ENCODE data around the gene CTRB1.
A peak's percentile ranks its signal among the peaks of the same experiment; 100 is the strongest.

Gene CTRB1

DNA sequence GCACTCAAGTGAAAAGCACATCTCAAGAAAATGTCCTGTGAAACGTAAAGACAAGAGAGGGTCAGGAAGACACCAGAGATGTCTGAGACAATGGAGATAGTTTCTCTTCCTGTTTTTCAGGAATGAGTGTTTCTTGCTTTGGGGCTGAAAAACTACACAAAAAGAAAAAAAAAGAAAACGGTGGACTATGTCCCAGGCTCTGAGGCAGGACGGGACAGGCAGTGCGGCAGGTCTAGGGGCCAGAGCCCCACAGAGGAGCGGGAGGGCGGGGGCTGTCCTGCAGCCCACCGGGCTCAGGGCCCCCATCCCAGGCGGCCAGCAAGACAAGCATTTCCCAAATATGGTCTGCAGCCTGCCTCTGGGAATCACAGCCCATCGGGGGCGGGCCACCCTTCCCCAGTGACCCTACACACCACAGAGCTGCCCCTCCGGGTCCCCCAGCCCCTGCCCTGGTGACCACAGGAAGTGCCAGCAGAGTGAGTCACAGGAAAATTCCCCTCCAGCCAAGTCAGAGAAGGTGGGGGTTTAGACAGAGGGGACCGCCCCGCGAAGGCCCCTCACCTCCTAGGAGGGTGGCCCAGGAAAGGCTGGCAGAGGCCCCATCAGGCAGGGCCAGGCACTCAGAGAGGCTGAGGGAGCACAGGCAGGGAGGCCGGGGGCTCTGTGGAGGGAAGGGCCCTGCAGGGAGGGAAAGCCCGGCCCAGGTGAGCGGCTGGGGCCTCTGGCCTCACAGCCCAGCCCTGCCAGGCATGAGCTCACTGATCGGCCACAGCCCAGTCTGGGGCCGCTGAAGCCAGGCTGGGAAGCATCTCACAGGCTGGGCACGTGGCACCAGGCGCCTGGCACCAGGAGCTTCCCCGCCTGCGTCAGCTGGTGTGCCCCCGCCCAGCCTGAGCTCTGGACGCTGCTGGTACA is 26.3 kb downstream of the CTRB1 start:
- Histone ChIP-seq H3K4me1 (ENCODE audit: control insufficient read depth in 1 of 2, insufficient read depth in 2 of 2, low read length in 2 of 2) (peaks cover 23 to 71% of the 10 kb centered on the region in 2 donors), H3K9me3 (ENCODE audit: control insufficient read depth in 1 of 2, low read length in 2 of 2) (no peaks in the 10 kb centered on the region), H3K4me3 (ENCODE audit: low read depth in 1 of 2, low read length in 2 of 2) (peak overlapping the region in 1 of 2 donors; percentile 37), H3K27me3 (ENCODE audit: low read depth, low read length) (no peaks in the 10 kb centered on the region), H3K36me3 (ENCODE audit: control insufficient read depth in 1 of 2, insufficient read depth in 2 of 2, low read length in 2 of 2) (peaks cover 4 to 33% of the 10 kb centered on the region in 2 donors), H3K27ac (ENCODE audit: low read length) (peak overlapping the region; percentile 70)

DNA sequence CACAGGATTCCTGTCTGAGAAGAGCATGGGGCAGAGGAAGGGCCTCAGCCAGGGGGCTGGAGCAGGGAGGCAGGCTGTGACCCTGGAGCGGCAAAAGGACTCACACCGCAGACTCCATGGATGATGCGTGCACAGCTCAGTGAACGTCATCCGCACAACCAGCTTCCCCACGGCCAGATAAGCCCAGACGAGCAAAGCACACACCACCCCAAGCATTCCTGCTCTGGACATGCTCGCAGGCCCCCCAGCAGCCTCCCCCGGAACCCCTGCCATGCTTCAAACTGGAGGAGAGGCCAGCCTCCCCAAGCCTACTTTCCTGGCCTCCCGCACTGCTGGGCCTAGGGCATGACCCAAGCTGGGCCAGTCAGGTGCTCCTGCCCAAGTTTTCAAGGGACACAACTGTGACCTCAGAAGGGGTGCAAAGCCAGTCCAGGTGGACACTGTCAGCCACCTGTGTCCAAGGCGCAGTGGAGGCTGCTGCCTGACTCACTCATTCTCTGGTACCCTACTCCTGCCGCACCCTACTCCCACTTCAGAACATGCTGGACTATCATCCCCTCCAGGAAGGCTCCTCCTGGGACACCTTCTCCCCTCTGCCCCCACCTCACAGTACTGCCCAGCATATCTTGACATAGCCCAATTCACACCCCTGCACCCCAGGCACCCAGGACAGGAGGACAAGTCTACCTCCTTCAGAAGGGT is 27.9 kb downstream of the CTRB1 start:
- H3K27ac ChIP-seq (ENCODE audit: low read length) = peak overlapping the region; percentile 70
- H3K4me3 ChIP-seq (ENCODE audit: low read depth in 1 of 2, low read length in 2 of 2) = no peak overlapping the region
- H3K9me3 ChIP-seq (ENCODE audit: control insufficient read depth in 1 of 2, low read length in 2 of 2) = no peaks in the 10 kb centered on the region
- no peaks in the 10 kb centered on the region for H3K27me3 ChIP-seq (ENCODE audit: low read depth, low read length)
- peaks cover 23 to 80% of the 10 kb centered on the region in 2 donors for H3K4me1 ChIP-seq (ENCODE audit: control insufficient read depth in 1 of 2, insufficient read depth in 2 of 2, low read length in 2 of 2)
- peaks cover 0 to 21% of the 10 kb centered on the region in 2 donors for H3K36me3 ChIP-seq (ENCODE audit: control insufficient read depth in 1 of 2, insufficient read depth in 2 of 2, low read length in 2 of 2)

DNA sequence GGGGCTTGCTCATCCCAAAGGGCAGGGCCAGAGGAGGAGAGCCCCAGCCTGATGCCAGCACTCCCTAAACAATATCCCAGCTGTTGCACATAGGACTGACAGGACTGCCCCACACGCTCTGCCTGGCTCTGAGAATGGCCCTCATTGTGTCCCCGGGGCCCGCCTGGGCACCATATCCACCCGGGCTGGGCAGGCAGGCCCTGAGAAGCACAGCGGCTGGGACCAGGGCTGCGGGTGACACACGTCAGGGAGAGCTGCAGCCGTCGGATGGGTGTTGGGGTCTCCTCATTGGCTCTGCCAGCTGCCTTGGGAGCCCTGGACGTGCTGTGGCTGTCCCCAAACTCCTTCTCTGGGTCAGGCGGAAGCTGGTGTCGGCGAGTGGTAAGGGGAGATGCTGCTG is 28.5 kb downstream of the CTRB1 start:
- peaks cover 27 to 86% of the 10 kb centered on the region in 2 donors for H3K4me1 ChIP-seq (ENCODE audit: control insufficient read depth in 1 of 2, insufficient read depth in 2 of 2, low read length in 2 of 2)
- peaks cover 0 to 15% of the 10 kb centered on the region in 2 donors for H3K36me3 ChIP-seq (ENCODE audit: control insufficient read depth in 1 of 2, insufficient read depth in 2 of 2, low read length in 2 of 2)
- H3K27me3 ChIP-seq (ENCODE audit: low read depth, low read length) = no peaks in the 10 kb centered on the region
- no peak overlapping the region for H3K4me3 ChIP-seq (ENCODE audit: low read depth in 1 of 2, low read length in 2 of 2)
- H3K9me3 ChIP-seq (ENCODE audit: control insufficient read depth in 1 of 2, low read length in 2 of 2) = no peaks in the 10 kb centered on the region
- peak overlapping the region; percentile 75 for H3K27ac ChIP-seq (ENCODE audit: low read length)

DNA sequence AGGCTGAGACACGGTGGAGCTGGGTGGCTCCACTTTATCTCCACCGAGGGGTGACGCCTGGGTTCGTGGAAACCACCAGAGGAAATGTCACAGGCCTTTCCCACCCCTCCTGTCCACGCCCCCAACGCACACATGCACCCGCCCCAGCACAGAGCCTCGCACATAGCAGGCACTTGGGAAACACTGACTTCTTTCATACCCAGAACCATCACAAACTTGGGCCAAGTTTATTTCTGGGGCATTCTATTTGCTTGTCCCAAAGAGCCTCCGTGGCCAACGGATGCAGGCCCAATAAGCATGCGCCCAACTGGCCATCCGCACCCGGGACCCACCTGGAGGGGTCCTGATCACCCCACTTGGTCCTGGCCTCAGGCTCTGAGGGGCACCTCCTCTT is 29.4 kb downstream of the CTRB1 start:
- Histone ChIP-seq H3K36me3 (ENCODE audit: control insufficient read depth in 1 of 2, insufficient read depth in 2 of 2, low read length in 2 of 2) (peaks cover 0 to 10% of the 10 kb centered on the region in 2 donors), H3K9me3 (ENCODE audit: control insufficient read depth in 1 of 2, low read length in 2 of 2) (no peaks in the 10 kb centered on the region), H3K27me3 (ENCODE audit: low read depth, low read length) (no peaks in the 10 kb centered on the region), H3K4me1 (ENCODE audit: control insufficient read depth in 1 of 2, insufficient read depth in 2 of 2, low read length in 2 of 2) (peaks cover 36 to 94% of the 10 kb centered on the region in 2 donors), H3K4me3 (ENCODE audit: low read depth in 1 of 2, low read length in 2 of 2) (no peak overlapping the region), H3K27ac (ENCODE audit: low read length) (peak overlapping the region; percentile 75)

DNA sequence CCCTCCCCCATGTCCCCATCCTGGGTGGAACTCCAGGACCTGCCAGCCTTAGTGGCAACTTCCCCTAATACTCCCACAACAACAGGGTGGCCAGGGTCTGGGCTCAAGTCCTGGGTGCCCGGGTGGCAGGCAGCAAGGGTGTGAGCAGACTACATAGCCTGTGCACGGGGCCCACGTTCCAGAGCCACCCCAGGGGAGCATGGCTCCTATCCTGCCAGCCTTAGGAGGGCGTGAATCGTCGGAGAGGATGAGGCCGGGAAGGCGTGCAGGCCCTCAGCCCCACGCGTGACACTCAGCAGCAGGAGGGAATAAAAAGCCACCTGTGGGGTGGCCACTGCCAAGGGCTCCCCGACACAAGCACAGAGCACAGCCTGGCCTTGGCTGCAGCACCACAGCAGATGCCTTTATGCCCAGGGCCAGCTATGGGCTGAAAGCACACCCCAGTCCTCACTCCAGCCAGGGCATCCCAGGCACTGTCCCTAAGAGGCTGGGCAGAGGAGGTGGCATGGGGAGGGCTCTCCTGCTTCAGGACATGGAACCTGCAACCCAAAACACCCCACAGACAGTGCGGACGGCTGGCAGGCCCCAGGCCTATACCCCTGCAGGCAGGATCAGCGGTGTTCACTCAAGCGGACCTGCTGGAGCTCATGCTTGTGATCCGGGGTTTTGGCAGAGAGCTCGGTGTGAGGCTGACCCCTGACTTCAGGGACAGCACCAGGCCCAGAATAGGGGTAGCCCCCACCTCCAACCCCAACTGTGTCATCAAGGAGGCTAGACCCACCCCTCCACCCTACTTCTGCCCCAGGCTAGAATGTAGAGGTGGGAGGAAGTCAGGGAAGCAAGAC is 30.0 kb downstream of the CTRB1 start:
- Histone ChIP-seq H3K27me3 (ENCODE audit: low read depth, low read length) (no peaks in the 10 kb centered on the region), H3K9me3 (ENCODE audit: control insufficient read depth in 1 of 2, low read length in 2 of 2) (no peaks in the 10 kb centered on the region), H3K4me1 (ENCODE audit: control insufficient read depth in 1 of 2, insufficient read depth in 2 of 2, low read length in 2 of 2) (peaks cover 38 to 94% of the 10 kb centered on the region in 2 donors), H3K27ac (ENCODE audit: low read length) (peak overlapping the region; percentile 75), H3K4me3 (ENCODE audit: low read depth in 1 of 2, low read length in 2 of 2) (no peak overlapping the region), H3K36me3 (ENCODE audit: control insufficient read depth in 1 of 2, insufficient read depth in 2 of 2, low read length in 2 of 2) (peaks cover 0 to 10% of the 10 kb centered on the region in 2 donors)

DNA sequence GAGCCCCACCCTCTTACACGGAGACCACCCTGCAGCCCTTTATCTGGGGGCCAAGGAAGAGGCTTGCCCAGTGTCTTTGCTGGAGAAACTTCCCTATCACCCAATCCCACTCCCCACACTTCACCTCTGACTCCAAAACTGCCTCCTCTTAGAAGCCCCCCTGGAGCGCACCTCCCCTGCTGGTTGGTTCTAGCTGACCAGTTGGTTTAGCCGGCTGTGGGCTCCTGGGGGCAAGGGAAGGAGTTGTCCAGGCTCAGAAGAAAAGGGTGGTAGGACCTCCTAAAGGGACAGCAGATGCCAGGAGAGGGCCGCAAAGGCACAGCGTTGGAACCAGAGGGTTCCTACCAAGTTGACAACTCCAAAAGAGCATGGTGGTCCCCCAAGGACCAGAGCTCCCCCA is 30.7 kb downstream of the CTRB1 start:
- peaks cover 32 to 94% of the 10 kb centered on the region in 2 donors for H3K4me1 ChIP-seq (ENCODE audit: control insufficient read depth in 1 of 2, insufficient read depth in 2 of 2, low read length in 2 of 2)
- H3K27me3 ChIP-seq (ENCODE audit: low read depth, low read length) = no peaks in the 10 kb centered on the region
- H3K36me3 ChIP-seq (ENCODE audit: control insufficient read depth in 1 of 2, insufficient read depth in 2 of 2, low read length in 2 of 2) = peaks cover 0 to 8% of the 10 kb centered on the region in 2 donors
- no peaks in the 10 kb centered on the region for H3K9me3 ChIP-seq (ENCODE audit: control insufficient read depth in 1 of 2, low read length in 2 of 2)
- peak overlapping the region; percentile 52 to 68 for H3K4me3 ChIP-seq (ENCODE audit: low read depth in 1 of 2, low read length in 2 of 2)
- peak overlapping the region; percentile 24 for H3K27ac ChIP-seq (ENCODE audit: low read length)

DNA sequence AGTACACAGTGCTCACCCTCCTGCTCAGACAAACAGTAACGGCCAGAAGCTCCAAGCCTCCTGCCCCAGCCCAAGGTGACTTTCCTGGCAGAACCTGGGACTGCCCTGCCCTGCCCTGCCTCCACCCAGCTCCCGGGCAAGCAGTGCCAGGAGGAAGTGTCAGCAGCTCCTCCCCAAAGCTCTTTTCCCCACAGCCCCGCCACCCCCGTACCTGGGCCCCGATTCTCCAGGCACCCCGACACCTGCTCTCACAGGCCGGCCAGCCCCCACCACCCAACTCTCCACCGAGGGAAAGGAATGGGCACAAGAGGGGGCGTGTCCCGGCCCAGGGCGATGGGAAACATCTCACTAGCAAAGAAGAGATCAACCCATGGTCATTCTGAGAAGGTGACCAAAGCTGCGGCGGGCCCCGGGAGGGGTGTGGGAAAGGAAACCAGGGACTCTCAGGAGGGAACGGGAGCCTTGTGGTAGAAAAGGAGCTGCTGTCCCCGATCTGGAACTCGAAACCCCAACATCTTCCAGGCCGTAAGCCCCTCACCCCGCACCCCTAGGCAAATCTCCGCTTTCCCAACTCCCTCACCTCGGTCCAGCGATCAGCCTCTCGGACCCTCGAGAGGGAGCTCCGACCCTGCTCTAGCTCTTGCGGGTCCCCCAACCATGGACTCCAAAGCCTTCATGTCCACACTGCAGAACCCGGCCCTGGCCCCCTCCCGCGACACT is 31.5 kb downstream of the CTRB1 start:
- Histone ChIP-seq H3K27me3 (ENCODE audit: low read depth, low read length) (no peaks in the 10 kb centered on the region), H3K9me3 (ENCODE audit: control insufficient read depth in 1 of 2, low read length in 2 of 2) (no peaks in the 10 kb centered on the region), H3K36me3 (ENCODE audit: control insufficient read depth in 1 of 2, insufficient read depth in 2 of 2, low read length in 2 of 2) (peaks cover 0 to 5% of the 10 kb centered on the region in 2 donors), H3K27ac (ENCODE audit: low read length) (peak overlapping the region; percentile 80), H3K4me3 (ENCODE audit: low read depth in 1 of 2, low read length in 2 of 2) (peak overlapping the region; percentile 68 to 70), H3K4me1 (ENCODE audit: control insufficient read depth in 1 of 2, insufficient read depth in 2 of 2, low read length in 2 of 2) (peaks cover 27 to 94% of the 10 kb centered on the region in 2 donors)

DNA sequence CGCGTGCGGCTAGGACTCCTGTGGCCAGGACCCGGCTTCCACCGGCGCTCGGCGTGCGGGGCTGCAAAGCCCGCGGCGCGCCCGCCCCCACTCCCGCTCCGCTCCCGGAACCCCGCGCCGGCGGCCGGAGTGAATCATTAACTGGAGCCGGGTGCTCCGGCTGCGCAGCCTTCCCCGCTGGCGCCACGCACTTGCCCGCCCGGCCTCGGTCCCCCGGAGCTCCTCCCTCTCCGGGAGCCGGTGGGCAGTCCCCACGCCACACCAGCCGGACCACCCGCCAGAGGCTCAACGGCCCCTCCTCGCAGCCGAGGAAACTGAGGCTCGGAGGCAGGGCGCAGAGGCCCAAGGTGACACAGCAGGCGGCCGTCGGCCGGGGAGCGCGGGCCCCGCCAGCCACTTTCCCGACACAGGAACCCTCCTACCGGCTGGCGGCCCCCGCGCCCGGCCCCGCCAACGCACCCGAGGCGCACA is 32.1 kb downstream of the CTRB1 start:
- peaks cover 27 to 91% of the 10 kb centered on the region in 2 donors for H3K4me1 ChIP-seq (ENCODE audit: control insufficient read depth in 1 of 2, insufficient read depth in 2 of 2, low read length in 2 of 2)
- peak overlapping the region; percentile 68 to 70 for H3K4me3 ChIP-seq (ENCODE audit: low read depth in 1 of 2, low read length in 2 of 2)
- H3K27me3 ChIP-seq (ENCODE audit: low read depth, low read length) = no peaks in the 10 kb centered on the region
- peak overlapping the region; percentile 80 for H3K27ac ChIP-seq (ENCODE audit: low read length)
- H3K9me3 ChIP-seq (ENCODE audit: control insufficient read depth in 1 of 2, low read length in 2 of 2) = no peaks in the 10 kb centered on the region
- no peaks in the 10 kb centered on the region for H3K36me3 ChIP-seq (ENCODE audit: control insufficient read depth in 1 of 2, insufficient read depth in 2 of 2, low read length in 2 of 2)

DNA sequence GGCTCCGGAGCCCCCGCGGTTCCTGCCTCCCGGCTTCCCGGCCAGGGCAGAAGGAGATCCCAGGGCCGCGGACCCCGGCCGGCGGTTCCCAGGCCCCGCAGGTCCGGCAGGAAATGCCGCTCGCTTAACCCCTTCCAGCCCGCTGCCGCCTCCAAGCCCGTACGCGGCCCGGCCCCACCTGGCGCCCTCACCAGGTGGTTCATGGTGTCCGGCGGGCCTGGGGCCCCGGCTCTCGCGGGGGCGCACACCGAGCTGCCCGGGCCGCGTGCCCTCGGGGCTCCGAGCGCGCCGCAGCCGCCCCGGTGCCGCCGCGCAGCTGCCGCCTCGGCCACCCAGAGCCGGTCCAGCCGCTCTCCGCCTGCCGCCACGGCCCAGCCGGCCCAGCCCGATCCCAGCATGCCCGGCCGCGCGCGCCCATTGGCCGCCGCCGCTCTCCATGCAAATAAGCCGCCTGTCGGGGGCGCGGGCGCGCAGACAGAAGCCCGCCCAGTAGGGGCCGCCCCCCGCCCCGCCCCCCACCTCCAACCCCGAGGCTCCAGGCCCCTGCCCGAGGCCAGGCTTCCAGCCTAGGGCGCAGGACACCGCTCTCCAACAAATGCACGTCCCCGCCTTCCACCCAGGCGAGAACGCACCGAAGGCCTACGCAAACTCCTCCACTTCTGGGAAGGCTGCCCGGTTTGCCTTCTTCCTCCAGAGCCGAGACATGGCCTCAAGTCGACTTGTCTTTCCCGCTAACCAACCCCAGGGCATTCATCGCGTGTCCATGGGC is 32.7 kb downstream of the CTRB1 start, which contains the start of gene BCAR1:
Gene BCAR1 (minus strand): TSS at position 345 of the 769 bp plus-strand sequence. CDS start 142 bp downstream, at position 203.
- Histone ChIP-seq H3K4me3 (ENCODE audit: low read depth in 1 of 2, low read length in 2 of 2) (peak within 1 kb of the TSS; percentile 68 to 70), H3K9me3 (ENCODE audit: control insufficient read depth in 1 of 2, low read length in 2 of 2) (no peaks in the 10 kb centered on the region), H3K4me1 (ENCODE audit: control insufficient read depth in 1 of 2, insufficient read depth in 2 of 2, low read length in 2 of 2) (peaks cover 27 to 92% of the 10 kb centered on the region in 2 donors), H3K36me3 (ENCODE audit: control insufficient read depth in 1 of 2, insufficient read depth in 2 of 2, low read length in 2 of 2) (no peaks in the 10 kb centered on the region), H3K27ac (ENCODE audit: low read length) (peak within 1 kb of the TSS; percentile 80), H3K27me3 (ENCODE audit: low read depth, low read length) (no peaks in the 10 kb centered on the region)

All from muscle layer of duodenum (tissue), 2 donors.